K562 (cell line): Measurements from ENCODE around the gene SMARCD2. TPM values are rescaled to one million over a fixed set of nuclear protein-coding genes. Genes with fewer than 3 reads are reported as not detected.

Experiments
- CEBPZ ChIP-seq: fragments of 150-350 bp; IDR thresholded peaks from 2 replicates; pipeline ENCODE4 v1.6.1; 2014; ENCODE audit warnings: low read depth, mild to moderate bottlenecking, low read length, borderline replicate concordance
- L3MBTL2 ChIP-seq: fragments of 450-650 bp; IDR thresholded peaks from 2 replicates; pipeline ENCODE4 v1.6.1; 2016; ENCODE audit warnings: mild to moderate bottlenecking, moderate library complexity
- MCM2 ChIP-seq: fragments of 450-650 bp; IDR thresholded peaks from 2 replicates; pipeline ENCODE4 v1.6.1; 2017; ENCODE audit warnings: low read depth, mild to moderate bottlenecking
- NCOA6 ChIP-seq: fragments of 450-650 bp; IDR thresholded peaks from 2 replicates; pipeline ENCODE4 v1.6.1; 2017; ENCODE audit warnings: mild to moderate bottlenecking
- PPARD ChIP-seq: fragments of 250-450 bp; sonication (Bioruptor Pico); IDR thresholded peaks from 2 replicates; pipeline ENCODE4 v1.8.0; 2022; ENCODE audit warnings: inconsistent platforms, mild to moderate bottlenecking, moderate library complexity
- SNRNP70 ChIP-seq: fragments of 200-400 bp; formaldehyde crosslinking; optimal IDR thresholded peaks from 2 replicates; pipeline ENCODE3; 2017; ENCODE audit warnings: low read depth, low read length
- ZBTB49 ChIP-seq: sonication (generic); formaldehyde crosslinking; IDR thresholded peaks from 2 replicates; pipeline ENCODE4 v1.8.0; 2022; ENCODE audit warnings: missing genetic modification reagents, mild to moderate bottlenecking, borderline replicate concordance
- ZKSCAN8 ChIP-seq: fragments of 200-800 bp; sonication (Bioruptor generic); IDR thresholded peaks from 2 replicates; pipeline ENCODE4 v1.6.1; 2016; ENCODE audit warnings: missing genetic modification characterization, missing compliant biosample characterization
- ZNF217 ChIP-seq: sonication (generic); formaldehyde crosslinking; IDR thresholded peaks from 2 replicates; pipeline ENCODE4 v1.8.0; 2022; ENCODE audit warnings: mild to moderate bottlenecking, missing genetic modification reagents
- ZSCAN29 ChIP-seq: fragments of 450-650 bp; IDR thresholded peaks from 2 replicates; pipeline ENCODE4 v1.6.1; 2017
- ZSCAN32 ChIP-seq: fragments of 450-650 bp; formaldehyde crosslinking; IDR thresholded peaks from 2 replicates; pipeline ENCODE4 v1.4.0; 2020; ENCODE audit warnings: mild to moderate bottlenecking, moderate library complexity
- polyA plus RNA-seq, 8 experiments: library from polyadenylated mRNA; depleted of rRNA in 4 of 8; stranded (reverse) in 5 of 8; unstranded in 3 of 8; fragments of >200 nt; fragmentation: Nextera tagmentation in 2 of 8; fragmentation: Illumina TruSeq in 1 of 8; extraction: Ambion mirVana in 2 of 8; extraction: Trizol in 1 of 8; gene quantifications; 2 replicates each; pipeline versions ENCODE4 v1.2.1 to v1.2.3, GENCODE V29; 2011 to 2014; ENCODE audit warnings: inconsistent platforms in 1 of 8, missing spikeins in 1 of 8
- total RNA-seq, 7 experiments: library from RNA; depleted of rRNA in 6 of 7; stranded (reverse); fragments of >200 nt in 6 of 7; fragmentation: Illumina TruSeq in 2 of 7; extraction: Trizol in 2 of 7; gene quantifications; 2 replicates each; pipeline versions ENCODE4 v1.2.1 to v1.2.3, GENCODE V29; 2011 to 2021; ENCODE audit warnings: low replicate concordance in 1 of 7
- TF ChIP-seq, protein P1 (sequence below): sonication (generic); formaldehyde crosslinking; IDR thresholded peaks from 2 replicates; pipeline ENCODE4 v1.8.1; 2023; ENCODE audit warnings: missing genetic modification reagents, mild to moderate bottlenecking, borderline replicate concordance
- TF ChIP-seq, protein P2 (sequence below): fragments of 450-650 bp; IDR thresholded peaks from one replicate; pipeline ENCODE4 v1.6.1; 2018; ENCODE audit warnings: mild to moderate bottlenecking, moderate library complexity; ENCODE audit not compliant: partially characterized antibody
- TF ChIP-seq, protein P3 (sequence below): sonication (generic); formaldehyde crosslinking; IDR thresholded peaks from 2 replicates; pipeline ENCODE4 v1.5.0; 2020; ENCODE audit warnings: missing genetic modification reagents

SMARCD2 gene
- total and polyA plus RNA-seq, 9 of the 15 experiments (the other 6 are each of a cell fraction or from before 2014, with no cell fraction given), result 1.7 to 114 (median 90.3) TPM

DNA sequence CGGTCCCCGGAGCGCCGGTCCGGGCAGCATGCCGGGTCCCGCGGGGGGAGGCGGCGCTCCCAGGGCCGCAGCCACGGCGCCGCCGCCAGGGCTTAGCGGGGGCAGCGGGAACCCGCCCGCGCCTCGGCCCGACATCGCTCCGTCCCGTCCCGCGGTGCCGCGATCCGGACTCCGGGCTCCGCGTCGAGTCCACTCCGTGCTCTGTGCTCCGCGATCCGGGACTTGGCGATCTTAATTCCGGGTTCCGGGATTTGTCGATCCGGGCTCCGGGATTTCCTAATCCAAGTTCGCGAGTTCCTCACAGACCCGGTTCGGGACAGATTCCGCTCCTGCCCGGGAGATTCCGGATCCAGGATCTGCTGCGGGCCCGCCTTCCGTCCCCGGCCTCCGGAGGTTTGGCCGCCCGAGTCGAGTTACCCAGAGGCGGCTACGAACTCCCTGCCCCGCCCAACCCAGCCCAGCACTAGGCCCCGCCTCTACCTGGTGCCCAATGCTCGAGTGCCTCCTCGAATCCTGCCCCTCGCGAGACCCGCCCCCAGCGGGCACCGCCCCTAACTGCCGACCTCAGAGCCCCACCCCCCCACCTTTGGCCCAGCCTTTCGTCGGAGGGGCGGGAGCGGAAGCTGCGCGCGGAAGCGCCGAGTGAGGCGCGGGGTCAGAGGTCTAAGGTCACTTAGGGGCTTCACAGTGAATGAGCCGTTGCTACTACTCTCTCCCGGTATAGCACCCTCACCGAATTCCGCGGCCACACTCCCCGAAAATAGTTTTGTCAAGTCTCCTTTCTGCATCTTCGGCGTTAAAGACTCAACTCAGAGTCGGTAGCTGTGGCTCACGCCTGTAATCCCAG lies at the start of gene SMARCD2 (continued):
- TF ChIP-seq, protein P1, sequence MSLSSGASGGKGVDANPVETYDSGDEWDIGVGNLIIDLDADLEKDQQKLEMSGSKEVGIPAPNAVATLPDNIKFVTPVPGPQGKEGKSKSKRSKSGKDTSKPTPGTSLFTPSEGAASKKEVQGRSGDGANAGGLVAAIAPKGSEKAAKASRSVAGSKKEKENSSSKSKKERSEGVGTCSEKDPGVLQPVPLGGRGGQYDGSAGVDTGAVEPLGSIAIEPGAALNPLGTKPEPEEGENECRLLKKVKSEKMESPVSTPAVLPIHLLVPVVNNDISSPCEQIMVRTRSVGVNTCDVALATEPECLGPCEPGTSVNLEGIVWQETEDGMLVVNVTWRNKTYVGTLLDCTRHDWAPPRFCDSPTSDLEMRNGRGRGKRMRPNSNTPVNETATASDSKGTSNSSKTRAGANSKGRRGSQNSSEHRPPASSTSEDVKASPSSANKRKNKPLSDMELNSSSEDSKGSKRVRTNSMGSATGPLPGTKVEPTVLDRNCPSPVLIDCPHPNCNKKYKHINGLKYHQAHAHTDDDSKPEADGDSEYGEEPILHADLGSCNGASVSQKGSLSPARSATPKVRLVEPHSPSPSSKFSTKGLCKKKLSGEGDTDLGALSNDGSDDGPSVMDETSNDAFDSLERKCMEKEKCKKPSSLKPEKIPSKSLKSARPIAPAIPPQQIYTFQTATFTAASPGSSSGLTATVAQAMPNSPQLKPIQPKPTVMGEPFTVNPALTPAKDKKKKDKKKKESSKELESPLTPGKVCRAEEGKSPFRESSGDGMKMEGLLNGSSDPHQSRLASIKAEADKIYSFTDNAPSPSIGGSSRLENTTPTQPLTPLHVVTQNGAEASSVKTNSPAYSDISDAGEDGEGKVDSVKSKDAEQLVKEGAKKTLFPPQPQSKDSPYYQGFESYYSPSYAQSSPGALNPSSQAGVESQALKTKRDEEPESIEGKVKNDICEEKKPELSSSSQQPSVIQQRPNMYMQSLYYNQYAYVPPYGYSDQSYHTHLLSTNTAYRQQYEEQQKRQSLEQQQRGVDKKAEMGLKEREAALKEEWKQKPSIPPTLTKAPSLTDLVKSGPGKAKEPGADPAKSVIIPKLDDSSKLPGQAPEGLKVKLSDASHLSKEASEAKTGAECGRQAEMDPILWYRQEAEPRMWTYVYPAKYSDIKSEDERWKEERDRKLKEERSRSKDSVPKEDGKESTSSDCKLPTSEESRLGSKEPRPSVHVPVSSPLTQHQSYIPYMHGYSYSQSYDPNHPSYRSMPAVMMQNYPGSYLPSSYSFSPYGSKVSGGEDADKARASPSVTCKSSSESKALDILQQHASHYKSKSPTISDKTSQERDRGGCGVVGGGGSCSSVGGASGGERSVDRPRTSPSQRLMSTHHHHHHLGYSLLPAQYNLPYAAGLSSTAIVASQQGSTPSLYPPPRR (CRISPR knock-in tag), result peak; percentile 88; the same call in 1 of the 2 replicates
- peak; percentile 76 for TF ChIP-seq NCOA6
- no peak for TF ChIP-seq CEBPZ
- TF ChIP-seq ZSCAN32 (CRISPR knock-in tag), result no peak; the same call in 1 of the 2 replicates
- peak; percentile 59 for TF ChIP-seq L3MBTL2
- TF ChIP-seq, protein P2, sequence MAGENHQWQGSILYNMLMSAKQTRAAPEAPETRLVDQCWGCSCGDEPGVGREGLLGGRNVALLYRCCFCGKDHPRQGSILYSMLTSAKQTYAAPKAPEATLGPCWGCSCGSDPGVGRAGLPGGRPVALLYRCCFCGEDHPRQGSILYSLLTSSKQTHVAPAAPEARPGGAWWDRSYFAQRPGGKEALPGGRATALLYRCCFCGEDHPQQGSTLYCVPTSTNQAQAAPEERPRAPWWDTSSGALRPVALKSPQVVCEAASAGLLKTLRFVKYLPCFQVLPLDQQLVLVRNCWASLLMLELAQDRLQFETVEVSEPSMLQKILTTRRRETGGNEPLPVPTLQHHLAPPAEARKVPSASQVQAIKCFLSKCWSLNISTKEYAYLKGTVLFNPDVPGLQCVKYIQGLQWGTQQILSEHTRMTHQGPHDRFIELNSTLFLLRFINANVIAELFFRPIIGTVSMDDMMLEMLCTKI, result no peak
- TF ChIP-seq ZBTB49 (CRISPR knock-in tag), result peak; percentile 57; the same call in 1 of the 2 replicates
- TF ChIP-seq MCM2, result no peak
- TF ChIP-seq ZNF217 (CRISPR knock-in tag), result no peak
- TF ChIP-seq ZSCAN29, result peak; percentile 98
- TF ChIP-seq PPARD, result no peak
- TF ChIP-seq SNRNP70, result no peak
- no peak for TF ChIP-seq ZKSCAN8 (CRISPR knock-in tag)
- TF ChIP-seq, protein P3, sequence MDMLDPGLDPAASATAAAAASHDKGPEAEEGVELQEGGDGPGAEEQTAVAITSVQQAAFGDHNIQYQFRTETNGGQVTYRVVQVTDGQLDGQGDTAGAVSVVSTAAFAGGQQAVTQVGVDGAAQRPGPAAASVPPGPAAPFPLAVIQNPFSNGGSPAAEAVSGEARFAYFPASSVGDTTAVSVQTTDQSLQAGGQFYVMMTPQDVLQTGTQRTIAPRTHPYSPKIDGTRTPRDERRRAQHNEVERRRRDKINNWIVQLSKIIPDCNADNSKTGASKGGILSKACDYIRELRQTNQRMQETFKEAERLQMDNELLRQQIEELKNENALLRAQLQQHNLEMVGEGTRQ (CRISPR knock-in tag), result no peak
